HG02943 (cell line): ENCODE data around the gene PRRG2.

Experiments used
- ATAC-seq: cut with Tn5 transposase; IDR thresholded peaks from one replicate; pipeline ENCODE4 v1.9.1; 2021; ENCODE audit warnings: mild to moderate bottlenecking, low read depth, moderate library complexity; ENCODE audit not compliant: unreplicated experiment

The PRRG2 gene

DNA sequence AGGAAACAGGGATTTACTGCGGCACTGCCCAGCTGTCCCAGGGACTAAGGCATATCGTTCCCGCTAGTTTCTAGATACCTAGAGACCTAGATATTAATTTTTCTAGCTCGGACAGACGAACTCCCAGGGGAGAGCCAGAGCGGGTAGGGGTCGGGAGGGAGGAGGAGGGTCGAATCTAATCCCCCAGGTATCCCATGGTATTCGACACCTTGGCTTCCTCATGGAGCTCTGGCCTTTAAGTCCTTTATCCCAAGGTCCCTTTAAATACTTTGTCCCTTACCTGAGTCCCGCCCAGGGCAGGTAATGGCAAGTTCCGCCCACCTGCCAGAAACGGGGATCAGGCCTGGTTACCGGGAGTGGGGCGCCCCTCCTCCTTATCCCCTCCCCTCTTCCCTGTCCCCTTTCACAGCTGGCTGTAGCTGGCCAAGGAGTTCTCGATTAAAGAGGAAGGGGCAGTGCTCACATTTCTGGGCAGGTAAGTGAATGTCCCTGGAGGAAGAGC is at the start of gene PRRG2:
PRRG2 (plus strand) TSS at position 310 of the 502 bp plus-strand sequence. CDS start 1,904 bp downstream, outside the sequence.
- no peak for ATAC-seq

DNA sequence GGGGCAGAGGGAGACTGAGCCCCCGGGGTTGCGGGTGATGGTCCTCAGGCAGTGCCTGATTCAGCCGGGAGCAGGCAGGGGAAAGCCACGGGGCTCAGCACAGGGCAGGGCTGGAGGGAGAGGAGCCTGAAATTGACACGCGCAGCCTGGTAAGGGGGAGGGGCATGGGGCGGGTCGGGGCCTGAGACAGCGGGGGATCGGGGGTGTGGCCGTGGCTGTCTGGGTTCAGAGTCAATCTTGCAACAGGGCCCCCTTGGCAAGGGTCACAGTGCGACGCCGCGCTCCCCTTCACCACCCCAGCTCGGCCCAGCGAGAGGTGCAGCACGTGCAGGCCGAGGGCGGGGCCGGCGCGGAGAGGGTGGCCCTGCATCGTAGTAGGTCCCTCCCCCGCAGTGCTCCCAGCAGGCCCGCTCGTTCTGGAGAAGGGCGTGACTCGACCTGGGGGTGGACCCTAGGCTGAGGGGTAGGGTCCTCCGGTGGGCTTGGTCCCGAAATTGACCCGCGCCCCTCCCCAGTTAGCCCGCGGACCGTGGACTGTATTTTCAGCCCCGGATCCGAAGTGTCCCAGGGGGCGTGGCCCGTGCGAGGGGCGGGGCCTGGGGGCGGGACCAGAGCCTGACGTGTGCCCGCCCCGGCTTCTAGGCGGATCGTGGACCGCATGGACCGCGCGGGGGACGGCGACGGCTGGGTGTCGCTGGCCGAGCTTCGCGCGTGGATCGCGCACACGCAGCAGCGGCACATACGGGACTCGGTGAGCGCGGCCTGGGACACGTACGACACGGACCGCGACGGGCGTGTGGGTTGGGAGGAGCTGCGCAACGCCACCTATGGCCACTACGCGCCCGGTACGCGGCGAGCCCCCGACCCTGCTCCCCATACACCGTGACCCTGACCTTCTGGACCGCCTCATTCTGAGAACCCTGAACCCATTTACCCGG is 47.3 kb upstream of the PRRG2 start:
- ATAC-seq = no peak

DNA sequence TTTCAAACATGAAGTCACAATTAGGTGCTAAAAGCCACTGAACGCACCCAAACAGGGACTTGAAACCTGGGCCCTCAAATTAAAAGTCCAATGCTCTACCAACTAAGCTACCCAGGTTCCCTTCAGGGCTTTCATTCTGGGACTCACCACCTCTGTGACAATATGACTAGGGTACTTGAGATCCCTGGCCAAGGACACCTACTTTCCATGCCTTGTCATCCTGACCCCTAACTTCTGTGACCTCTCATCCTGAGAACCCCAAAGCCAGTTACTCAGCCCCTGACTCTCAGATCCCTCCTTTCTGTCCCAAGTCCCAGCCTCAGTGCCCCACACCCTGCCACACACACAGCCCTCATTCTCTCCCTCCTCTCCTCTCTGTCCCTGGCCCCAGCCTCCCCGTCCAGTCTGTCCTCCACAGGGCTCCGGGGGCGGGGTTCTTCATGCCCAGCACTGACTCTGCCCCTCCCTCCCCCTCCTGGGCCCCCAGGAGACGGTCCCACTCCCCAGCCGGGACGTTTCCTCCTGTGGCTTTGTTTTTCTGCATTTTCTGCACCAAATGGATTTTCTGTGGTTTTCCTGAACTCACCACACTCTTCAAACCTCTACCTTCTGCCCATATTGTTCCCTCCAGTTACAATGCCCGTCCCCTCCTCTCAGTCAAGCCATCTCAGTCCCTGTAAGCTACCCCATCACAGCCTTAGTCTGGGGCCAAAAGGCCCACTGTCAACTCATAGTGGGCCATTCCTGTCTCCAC is 46.3 kb upstream of the PRRG2 start:
- no peak for ATAC-seq

DNA sequence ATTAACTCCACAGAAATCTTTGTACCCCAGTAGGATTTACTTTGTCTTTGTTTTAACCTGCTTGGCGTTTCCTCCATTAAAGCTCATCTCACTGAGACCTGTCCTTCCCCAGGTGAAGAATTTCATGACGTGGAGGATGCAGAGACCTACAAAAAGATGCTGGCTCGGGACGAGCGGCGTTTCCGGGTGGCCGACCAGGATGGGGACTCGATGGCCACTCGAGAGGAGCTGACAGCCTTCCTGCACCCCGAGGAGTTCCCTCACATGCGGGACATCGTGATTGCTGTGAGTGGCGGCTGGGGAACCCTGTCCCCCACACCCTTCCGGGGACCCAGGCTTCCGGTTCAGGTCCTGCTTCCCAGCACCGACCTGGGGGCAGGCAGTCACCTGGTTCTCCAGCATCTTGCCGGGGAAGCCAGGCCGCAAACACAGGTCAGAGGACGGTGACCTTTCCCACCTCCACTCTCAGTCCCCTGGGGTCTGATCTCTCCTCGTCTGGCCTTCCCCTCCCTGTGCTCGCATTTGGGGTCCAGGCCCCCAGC is 44.1 kb upstream of the PRRG2 start:
- ATAC-seq = no peak

DNA sequence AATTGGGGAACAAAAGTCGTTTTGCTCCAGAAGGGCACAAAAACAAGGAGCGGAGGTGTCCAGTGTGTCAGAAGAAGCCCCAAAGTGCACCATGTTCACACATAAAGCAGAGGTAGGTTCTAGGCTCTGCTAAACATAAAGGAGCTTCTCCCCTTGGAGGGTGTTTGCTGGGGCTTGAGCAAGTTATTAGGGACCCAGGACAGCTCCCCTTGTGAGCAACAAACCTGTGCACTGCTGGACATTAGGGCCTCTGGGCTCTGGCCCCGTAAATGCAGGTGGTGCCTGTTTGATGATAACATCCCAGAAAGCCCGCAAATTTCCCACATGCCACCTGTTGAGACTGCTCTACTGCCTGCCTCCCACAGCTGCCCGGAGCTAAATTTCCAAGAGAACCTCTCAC is 42.5 kb upstream of the PRRG2 start:
- no peak for ATAC-seq

DNA sequence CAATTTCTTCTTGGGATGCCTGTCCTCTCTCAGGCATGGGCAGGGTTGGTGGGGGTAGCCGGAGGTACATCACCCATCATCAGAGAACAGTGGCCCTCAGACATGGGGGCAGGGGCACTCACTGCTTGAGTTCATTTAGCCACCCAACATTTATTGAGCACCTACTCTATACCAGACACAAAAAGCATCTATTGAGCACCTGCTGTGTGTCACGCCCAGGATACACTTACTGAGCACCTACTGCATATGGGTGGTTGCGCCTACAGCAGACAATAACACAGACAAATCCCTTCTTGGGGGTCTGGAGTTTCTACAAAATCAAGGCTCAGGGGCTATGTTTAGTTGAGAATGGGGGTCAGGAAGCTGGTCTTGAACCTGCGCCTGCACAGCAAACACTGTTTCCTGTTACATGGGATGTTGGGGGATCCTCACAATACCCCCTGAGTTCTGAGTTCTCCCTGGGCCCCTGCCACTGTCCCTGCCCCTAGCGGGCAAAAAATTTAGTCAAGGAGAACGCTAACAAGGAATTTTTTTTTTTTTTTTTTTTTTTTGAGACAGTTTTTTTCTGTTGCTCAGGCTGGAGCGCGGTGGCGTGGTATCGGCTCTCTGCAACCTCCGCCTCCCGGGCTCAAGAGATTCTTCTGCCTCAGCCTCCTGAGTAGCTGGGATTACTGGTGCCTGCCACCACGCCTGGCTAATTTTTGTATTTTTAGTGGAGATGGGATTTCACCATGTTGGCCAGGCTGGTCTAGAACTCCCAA is 41.7 kb upstream of the PRRG2 start:
- ATAC-seq = no peak

DNA sequence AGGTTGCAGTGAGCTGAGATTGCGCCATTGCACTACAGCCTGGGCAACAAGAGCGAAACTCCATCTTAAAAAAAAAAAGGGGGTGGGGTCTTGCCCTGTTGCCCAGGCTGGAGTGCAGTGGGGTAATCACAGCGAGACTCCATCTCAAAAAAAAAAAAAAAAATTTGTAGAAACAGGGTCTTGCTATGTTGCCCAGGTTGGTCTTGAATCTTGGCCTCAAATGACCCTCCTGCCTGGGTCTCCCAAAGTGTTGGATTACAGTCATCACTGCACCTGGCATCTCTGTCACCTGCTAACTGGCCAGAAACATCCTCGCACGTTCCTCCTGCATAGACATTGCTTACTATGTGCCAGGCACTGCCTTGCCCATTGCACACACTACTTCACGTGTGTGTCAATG is 39.2 kb upstream of the PRRG2 start:
- no peak for ATAC-seq

DNA sequence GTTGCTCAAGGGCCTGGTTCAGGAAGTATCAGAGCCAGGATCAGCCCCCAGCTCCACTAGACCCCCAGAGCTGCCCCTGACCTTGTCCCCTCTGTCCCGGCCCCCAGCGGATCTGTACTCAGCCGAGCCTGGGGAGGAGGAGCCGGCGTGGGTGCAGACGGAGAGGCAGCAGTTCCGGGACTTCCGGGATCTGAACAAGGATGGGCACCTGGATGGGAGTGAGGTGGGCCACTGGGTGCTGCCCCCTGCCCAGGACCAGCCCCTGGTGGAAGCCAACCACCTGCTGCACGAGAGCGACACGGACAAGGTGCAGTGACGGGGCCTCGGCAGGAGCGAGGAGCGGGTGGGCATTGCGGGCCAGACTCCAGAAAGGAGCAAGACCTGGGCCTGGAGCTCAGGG is 38.7 kb upstream of the PRRG2 start:
- ATAC-seq = no peak

DNA sequence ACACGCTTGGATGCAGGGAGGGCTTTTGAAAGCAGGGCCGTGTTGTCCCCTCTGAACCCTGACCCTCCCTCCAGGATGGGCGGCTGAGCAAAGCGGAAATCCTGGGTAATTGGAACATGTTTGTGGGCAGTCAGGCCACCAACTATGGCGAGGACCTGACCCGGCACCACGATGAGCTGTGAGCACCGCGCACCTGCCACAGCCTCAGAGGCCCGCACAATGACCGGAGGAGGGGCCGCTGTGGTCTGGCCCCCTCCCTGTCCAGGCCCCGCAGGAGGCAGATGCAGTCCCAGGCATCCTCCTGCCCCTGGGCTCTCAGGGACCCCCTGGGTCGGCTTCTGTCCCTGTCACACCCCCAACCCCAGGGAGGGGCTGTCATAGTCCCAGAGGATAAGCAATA is 38.1 kb upstream of the PRRG2 start:
- no peak for ATAC-seq

DNA sequence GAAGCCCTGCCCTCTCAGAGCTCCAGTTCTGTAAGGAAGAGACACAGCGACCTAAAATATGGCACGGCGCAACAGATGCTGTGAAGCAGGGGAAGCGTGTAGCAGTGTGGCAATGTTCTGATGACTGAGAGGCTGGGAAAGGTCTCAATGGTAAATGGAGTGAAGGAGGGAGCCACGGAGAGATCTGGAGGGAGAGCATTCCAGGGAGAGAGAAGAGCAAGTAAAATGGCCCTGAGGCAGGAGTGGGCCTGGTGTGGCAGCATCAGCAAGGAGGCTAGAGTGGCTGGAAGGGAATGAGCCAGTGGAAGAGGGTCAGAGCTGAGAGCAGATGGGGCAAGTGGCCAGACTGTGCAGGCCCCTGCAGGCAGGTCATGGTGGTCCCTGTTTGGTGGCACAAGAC is 37.0 kb upstream of the PRRG2 start:
- ATAC-seq = no peak

DNA sequence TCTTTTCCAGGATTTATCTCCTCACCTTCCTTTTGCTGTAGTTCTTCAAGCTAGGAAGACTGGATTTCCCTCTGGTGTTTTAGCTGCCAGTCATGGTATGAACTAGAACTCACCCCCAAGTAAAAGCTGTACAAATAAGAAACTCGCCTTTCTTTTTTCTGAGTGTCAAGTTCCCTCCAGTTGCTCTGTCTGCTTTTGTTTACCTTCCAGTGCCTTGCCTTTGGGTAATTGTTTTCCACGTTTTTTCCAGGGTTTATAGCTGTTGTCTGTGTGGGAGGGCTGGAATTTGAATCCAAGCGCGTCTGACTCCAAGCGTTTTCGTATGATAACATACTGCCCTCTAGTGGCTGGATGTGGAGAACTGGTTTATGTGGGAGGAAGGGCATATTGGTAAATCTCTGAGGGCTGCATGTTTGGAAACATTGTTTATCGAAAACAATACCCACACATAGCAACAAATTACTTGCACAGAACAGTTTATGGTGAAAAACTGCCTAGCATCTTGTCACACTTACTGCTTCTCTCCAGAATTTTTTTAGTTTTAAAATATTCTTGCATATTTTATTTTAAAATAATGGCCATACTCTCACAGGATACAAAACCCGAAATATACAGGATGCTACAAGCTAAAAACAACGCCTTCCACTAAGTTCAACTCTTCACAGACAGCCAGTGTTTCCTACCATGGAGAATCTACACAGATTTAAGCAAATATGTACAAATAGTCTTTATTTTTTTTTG is 34.1 kb upstream of the PRRG2 start:
- no peak for ATAC-seq

DNA sequence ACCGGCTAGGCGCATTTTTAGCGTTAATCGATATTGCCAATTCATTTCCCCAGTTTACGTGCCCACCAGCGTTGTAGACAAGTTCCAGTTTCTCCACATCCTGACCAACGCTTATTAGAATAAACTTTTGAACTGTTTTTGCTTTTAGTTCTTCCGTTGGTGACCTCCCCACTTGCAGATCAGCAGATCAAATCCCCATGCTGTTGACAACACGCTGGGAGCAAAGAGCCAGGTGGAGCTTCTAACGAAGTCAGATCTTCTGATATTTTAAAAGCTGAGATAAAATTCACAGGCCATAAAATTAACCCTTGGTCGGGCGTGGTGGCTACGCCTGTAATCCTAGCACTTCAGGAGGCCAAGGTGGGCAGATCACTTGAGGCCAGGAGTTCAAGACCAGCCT is 32.1 kb upstream of the PRRG2 start:
- ATAC-seq = no peak

DNA sequence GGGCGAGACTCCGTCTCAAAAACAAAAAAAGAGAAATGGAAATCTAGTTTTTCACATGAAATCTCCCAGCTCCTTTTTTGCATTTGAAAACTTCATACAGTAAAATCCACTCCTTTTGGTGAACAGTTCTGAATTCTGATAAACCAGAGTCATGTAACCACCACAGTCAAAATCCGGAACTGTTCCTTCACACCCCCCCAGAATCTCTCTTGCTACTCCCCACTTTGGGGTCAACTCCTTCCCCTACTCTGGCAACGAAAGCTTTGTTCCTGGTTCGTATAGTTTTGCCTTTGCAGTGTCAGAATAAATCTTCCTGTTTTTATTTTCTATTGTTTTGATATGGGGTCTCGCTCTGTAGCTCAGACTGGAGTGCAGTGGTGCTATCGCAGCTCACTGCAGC is 29.6 kb upstream of the PRRG2 start:
- ATAC-seq = no peak

DNA sequence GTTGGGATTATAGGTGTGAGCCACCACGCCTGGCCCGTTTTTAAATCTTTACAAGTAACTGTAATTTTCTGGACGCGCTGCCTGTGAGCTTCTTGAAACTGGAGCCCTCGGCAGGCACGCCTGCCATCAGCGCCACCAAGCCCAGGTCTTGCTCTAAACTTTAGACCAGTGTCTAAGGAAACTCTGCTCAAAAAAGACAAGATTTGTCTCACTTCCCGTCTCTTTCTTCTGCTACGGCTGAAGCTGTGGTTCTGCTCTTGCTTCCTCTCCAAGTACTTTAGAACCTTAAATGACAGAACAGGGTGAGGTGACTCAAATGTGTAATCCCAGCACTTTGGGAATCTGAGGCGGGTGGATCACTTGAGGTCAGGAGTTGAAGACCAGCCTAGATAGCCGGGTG is 28.4 kb upstream of the PRRG2 start:
- ATAC-seq = no peak

DNA sequence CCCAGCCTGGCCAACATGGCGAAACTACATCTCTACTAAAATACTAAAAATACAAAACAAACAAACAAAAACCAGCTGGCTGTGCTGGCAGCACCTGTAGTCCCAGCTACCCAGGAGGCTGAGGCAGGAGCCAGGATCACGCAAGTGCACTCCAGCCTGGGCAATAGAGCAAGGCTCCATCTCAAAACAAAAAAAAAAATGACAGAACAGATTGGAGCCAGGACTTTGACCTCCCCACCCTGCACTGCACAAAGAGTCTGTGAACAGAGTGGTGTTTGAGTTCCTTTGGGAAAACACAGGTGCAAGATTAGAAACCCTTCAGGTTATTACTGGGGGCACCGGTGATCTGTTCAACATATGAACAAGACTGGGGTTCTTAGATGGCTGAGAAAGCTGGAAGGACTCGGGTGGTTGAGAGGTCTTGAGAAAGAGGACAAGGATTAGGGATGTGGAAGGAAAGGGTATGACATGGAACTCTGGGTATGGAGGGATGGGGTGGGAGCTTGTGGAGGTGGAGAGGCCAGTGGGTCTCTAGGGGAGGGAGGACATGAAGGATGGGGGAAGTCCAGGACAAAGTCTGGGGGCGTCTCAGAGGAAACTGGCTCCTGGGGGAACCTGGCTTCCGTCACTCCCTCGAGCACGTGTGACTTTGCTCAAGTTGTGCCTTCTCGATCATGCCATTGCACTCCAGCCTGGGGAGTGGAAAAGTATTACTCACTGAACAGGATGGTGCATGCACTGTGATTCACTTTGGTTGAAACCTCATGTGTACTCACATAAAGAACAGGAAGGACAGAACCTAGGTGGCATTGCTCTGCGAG is 27.5 kb upstream of the PRRG2 start:
- ATAC-seq = no peak

DNA sequence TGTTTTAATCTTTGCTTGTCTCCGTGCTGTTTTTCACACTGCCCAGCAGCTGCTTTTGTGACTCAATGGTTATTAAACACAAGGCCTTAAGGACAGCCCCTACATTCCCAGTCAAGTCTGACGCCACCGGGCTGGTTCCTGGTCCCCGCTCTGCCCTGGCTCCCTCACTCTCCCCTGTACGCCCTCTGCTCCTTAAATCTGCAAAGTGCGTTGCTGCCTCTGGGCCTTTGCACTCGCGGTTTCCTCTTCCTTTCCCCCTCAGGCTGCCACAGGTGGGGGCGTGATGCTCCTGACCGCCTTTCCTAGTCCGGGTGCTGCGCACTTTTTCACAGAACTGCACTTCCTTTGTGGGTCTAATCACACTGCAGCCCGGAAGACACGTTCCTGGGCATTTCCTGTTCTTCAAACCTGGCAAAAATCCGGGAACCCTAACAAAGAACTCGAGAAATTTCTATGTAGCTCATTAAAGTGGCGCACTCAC is 26.4 kb upstream of the PRRG2 start:
- ATAC-seq = no peak

DNA sequence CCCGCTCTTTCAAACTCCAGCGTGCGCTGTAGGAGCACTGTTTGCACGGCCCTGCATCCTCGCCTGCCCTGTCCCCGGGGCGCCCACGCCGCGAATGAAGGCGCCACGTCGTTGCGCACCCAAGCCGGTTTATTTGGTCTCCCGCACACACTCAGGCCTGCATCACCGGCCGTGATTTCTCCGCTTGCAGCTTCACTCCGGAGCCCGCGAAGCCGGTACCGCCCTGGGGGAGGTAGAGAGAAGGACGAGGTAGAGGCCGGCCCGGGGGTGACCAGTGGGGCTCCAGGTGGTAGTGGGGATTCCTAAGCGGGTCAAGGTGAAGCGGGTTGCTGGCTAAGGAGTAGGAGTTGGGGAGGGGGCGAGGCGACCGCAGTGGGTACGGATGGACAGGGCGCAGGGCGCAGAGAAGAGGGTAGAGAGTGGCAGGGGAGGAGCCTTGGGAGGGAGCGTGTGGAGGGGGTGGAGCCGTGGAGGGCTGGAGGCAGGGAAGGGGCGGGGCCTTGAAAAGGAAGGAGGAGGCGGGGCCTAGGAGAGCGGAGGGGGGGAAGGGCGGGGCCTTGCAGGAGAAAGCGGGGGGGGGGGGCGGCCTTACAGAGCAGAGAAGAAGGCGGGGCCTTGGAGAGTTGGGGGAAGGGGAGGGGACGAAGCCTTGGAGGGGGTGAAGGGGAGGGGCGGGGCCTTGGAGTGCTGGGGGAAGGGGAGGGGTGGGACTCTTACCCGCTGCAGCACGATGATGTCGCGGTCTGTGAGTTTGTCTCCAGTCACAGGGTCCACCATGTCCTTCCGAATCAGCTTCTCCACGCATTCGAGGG is 25.3 kb upstream of the PRRG2 start:
- ATAC-seq = no peak
